ENCODE measurements around the gene FA2H. TPM values are rescaled to one million over a fixed set of nuclear protein-coding genes. Genes with fewer than 3 reads are reported as not detected.

The FA2H gene
- total and polyA plus RNA-seq, 10 of the 15 experiments (the other 5 are each of a cell fraction or from before 2014, with no cell fraction given), result 0.05 to 0.73 (median 0.51) TPM; not detected in 3

DNA sequence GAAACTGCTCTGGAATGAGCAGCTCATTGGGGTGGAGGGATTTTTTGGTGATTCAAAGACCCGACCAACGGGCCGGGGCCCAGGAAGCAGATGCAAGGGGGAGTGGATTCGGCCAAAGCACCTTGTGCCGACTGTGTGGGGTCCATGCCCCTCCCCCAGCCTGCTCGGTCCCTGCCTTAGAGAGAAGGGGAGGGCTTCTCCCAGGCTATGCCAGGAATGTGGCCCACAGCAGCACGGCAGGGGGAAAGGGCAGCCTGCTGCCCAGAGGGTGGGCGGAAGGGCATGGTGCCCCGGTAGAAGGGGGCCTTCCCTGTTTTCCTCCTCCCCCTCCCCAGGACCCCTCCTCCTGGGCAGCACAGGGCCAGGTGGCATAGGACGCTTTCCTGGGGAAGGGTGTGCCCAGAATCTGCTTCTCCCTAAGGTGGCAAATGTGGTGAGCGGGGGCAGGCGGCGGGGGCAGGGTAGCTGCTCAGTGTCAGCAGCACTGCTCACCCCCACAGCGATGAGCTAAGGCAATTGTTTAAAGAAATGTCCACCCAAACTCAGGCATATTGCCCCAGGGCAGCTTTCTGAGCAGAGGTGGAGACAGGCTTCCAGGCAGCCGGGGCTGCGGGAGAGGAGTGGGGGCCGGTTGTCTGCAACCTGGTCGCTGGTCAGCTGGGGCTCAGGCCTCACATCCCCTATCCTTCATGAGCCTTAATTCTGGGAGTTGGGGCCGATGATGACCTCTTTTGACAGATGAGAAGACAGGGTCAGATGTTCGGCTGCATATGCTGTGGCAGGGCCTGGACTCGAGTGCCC is 40.1 kb downstream of the FA2H start:
- H3K27ac ChIP-seq (ENCODE audit: control insufficient read depth, insufficient read depth), result no peak overlapping the region
- no peak overlapping the region for H2AFZ ChIP-seq (ENCODE audit: control insufficient read depth, low read depth, low read length)
- DNase-seq (ENCODE audit: low read depth, low spot score), result no peak
- H3K79me2 ChIP-seq (ENCODE audit: control insufficient read depth, insufficient read depth, low read length), result no peaks in the 10 kb centered on the region
- in situ Hi-C loops (cut with MboI) (no loop called here), intact Hi-C loops (cut with micrococcal nuclease; ENCODE audit: unreplicated experiment) (no loop called here)
- H3K4me3 ChIP-seq, result no peak overlapping the region
- ChIA-PET SMC1A (ENCODE audit: uncharacterized antibody, unreplicated experiment) (no interaction called here), RAD21 (ENCODE audit: unreplicated experiment) (no interaction called here), POLR2A (no interaction called here), CTCF (no interaction called here)
- FAIRE-seq, result no peak
- H3K9me3 ChIP-seq (replicated peaks; ENCODE audit: control insufficient read depth, insufficient read depth, low read length), result no peaks in the 10 kb centered on the region; the same call in 2 of the 3 replicates
- TF ChIP-seq PAX8 (IDR thresholded peaks at IDR 0.05) (no peak), IRF4 (IDR thresholded peaks at IDR 0.05; ENCODE audit: low read depth, low read length) (no peak), KLF5 (IDR thresholded peaks at IDR 0.05; ENCODE audit: partially characterized antibody) (no peak), NFIC (IDR thresholded peaks at IDR 0.05; ENCODE audit: low read depth, low read length) (no peak), EGR1 (IDR thresholded peaks at IDR 0.05; ENCODE audit: borderline replicate concordance in 1 of 2, low read depth in 2 of 2, low read length in 2 of 2) (no peak), CBX3 (IDR thresholded peaks at IDR 0.05; ENCODE audit: borderline replicate concordance, low read depth) (no peak), ZSCAN29 (IDR thresholded peaks at IDR 0.05) (no peak), MEF2B (IDR thresholded peaks at IDR 0.05; ENCODE audit: partially characterized antibody, poor library complexity, severe bottlenecking) (no peak), JUND (IDR thresholded peaks at IDR 0.05; ENCODE audit: low read depth, low read length) (no peak), TAF1 (IDR thresholded peaks at IDR 0.05; ENCODE audit: borderline replicate concordance, low read depth, low read length) (no peak)
- TF ChIP-seq, protein P1, sequence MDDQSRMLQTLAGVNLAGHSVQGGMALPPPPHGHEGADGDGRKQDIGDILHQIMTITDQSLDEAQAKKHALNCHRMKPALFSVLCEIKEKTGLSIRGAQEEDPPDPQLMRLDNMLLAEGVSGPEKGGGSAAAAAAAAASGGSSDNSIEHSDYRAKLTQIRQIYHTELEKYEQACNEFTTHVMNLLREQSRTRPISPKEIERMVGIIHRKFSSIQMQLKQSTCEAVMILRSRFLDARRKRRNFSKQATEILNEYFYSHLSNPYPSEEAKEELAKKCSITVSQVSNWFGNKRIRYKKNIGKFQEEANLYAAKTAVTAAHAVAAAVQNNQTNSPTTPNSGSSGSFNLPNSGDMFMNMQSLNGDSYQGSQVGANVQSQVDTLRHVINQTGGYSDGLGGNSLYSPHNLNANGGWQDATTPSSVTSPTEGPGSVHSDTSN (IDR thresholded peaks at IDR 0.05; ENCODE audit: insufficient replicate concordance, low read depth, low read length), result no peak
- TF ChIP-seq, protein P2, sequence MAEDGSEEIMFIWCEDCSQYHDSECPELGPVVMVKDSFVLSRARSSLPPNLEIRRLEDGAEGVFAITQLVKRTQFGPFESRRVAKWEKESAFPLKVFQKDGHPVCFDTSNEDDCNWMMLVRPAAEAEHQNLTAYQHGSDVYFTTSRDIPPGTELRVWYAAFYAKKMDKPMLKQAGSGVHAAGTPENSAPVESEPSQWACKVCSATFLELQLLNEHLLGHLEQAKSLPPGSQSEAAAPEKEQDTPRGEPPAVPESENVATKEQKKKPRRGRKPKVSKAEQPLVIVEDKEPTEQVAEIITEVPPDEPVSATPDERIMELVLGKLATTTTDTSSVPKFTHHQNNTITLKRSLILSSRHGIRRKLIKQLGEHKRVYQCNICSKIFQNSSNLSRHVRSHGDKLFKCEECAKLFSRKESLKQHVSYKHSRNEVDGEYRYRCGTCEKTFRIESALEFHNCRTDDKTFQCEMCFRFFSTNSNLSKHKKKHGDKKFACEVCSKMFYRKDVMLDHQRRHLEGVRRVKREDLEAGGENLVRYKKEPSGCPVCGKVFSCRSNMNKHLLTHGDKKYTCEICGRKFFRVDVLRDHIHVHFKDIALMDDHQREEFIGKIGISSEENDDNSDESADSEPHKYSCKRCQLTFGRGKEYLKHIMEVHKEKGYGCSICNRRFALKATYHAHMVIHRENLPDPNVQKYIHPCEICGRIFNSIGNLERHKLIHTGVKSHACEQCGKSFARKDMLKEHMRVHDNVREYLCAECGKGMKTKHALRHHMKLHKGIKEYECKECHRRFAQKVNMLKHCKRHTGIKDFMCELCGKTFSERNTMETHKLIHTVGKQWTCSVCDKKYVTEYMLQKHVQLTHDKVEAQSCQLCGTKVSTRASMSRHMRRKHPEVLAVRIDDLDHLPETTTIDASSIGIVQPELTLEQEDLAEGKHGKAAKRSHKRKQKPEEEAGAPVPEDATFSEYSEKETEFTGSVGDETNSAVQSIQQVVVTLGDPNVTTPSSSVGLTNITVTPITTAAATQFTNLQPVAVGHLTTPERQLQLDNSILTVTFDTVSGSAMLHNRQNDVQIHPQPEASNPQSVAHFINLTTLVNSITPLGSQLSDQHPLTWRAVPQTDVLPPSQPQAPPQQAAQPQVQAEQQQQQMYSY (CRISPR knock-in tag; IDR thresholded peaks at IDR 0.05), result no peak
- 54% methylated on average over 21 of the region's 21 CpGs for WGBS (ENCODE audit: insufficient coverage, insufficient replicate concordance, low lambda C conversion rate, missing lambda C conversion rate)
- H3K36me3 ChIP-seq (ENCODE audit: control insufficient read depth in 2 of 2, insufficient read depth in 2 of 2, low read length in 1 of 2), result no peaks in the 10 kb centered on the region; a peak in 1 of 4 replicates
- H3K4me2 ChIP-seq (ENCODE audit: control insufficient read depth, insufficient read depth), result no peak overlapping the region
- peaks cover 6% of the 10 kb centered on the region for H3K4me1 ChIP-seq (ENCODE audit: control insufficient read depth, insufficient read depth, low read length)
- H3K9ac ChIP-seq (ENCODE audit: control insufficient read depth, insufficient read depth, low read length), result no peak overlapping the region
- H3K27me3 ChIP-seq (replicated peaks in 1 of 2; ENCODE audit: control insufficient read depth in 2 of 2, insufficient read depth in 2 of 2, low read length in 1 of 2), result peaks cover 0 to 1% of the 10 kb centered on the region in 2 experiments; a peak in 1 of 4 replicates
- no TSS peak for BruUV-seq (replicated peaks)
- no peak for ATAC-seq
- no peaks in the 10 kb centered on the region for H4K20me1 ChIP-seq (ENCODE audit: control insufficient read depth, insufficient read depth)
